Adrenal gland (tissue), 12 donors: Measurements from ENCODE around the gene CAMK1D. TPM values are rescaled to one million over a fixed set of nuclear protein-coding genes. Genes with fewer than 3 reads are reported as not detected.

Experiments
- DNase-seq, 7 donors: peaks; one replicate each; pipeline ENCODE4 v3.0.0-alpha.2; 2019 to 2020
- H3K27ac ChIP-seq, 5 donors: fragments of 200-600 bp; sonication (generic) in 4 of 5; 1 replicate in 3 of 5; 2 replicates in 2 of 5; pipeline versions ENCODE4 v1.5.1 to v1.8.0; 2016 to 2020; ENCODE audit warnings: mild to moderate bottlenecking in 1 of 5
- H3K27me3 ChIP-seq: fragments of 200-600 bp; 2 replicates; pipeline ENCODE4 v1.8.0; 2021
- H3K36me3 ChIP-seq, 2 donors: fragments of 200-600 bp; replicated peaks in 1 of 2; 1 replicate in 1 of 2; 2 replicates in 1 of 2; pipeline versions ENCODE4 v1.5.1 to v1.8.0; 2018 to 2022
- H3K4me1 ChIP-seq, 2 donors: fragments of 200-600 bp; replicated peaks in 1 of 2; 1 replicate in 1 of 2; 2 replicates in 1 of 2; pipeline versions ENCODE4 v1.5.1 to v1.8.0; 2018 to 2021
- H3K4me3 ChIP-seq, 4 donors: fragments of 200-600 bp; sonication (generic) in 3 of 4; one replicate each; pipeline ENCODE4 v1.5.1; 2016 to 2018
- H3K9me3 ChIP-seq, 3 donors: fragments of 200-600 bp; sonication (generic) in 1 of 3; replicated peaks in 1 of 3; 1 replicate in 2 of 3; 2 replicates in 1 of 3; pipeline versions ENCODE4 v1.5.1 to v1.8.0; 2016 to 2021
- CTCF ChIP-seq, 6 experiments: fragments of 450-650 bp in 4 of 6; fragments of 200-600 bp in 2 of 6; sonication (generic) in 1 of 6; IDR thresholded peaks; 1 replicate in 5 of 6; 2 replicates in 1 of 6; pipeline versions ENCODE4 v1.5.1 to v1.8.0; 2016 to 2021; ENCODE audit warnings: antibody characterized with exemption in 6 of 6, mild to moderate bottlenecking in 2 of 6, moderate library complexity in 1 of 6
- POLR2A ChIP-seq, 2 donors: fragments of 450-650 bp; IDR thresholded peaks; one replicate each; pipeline ENCODE4 v1.6.1; 2017; ENCODE audit warnings: antibody characterized with exemption in 2 of 2, mild to moderate bottlenecking in 2 of 2, moderate library complexity in 1 of 2
- WGBS, 4 donors: extraction: QIAGEN DNeasy Blood & Tissue Kit in 2 of 4; methylation state at CpG; one replicate each; pipeline versions ENCODE4 v1.1.5 to v1.1.7; 2013 to 2017; 5-methylcytosine and 5-hydroxymethylcytosine counted together
- intact Hi-C, 2 donors: fragments of 100-400 bp; cut with DNase I; formaldehyde crosslinking; loops; one replicate each; pipeline versions ENCODE4 v1.14.1 to v1.15.0; 2022 to 2023
- polyA plus RNA-seq, 3 donors: library from polyadenylated mRNA; stranded (reverse); fragments of 200-250 nt in 2 of 3; fragments of 350-450 nt in 1 of 3; fragmentation: Illumina TruSeq in 1 of 3; extraction: RNeasy Lipid Tissue Mini Kit (QIAGEN cat#74804) in 1 of 3; gene quantifications; one replicate each; pipeline ENCODE4 v1.2.3, GENCODE V29; 2013 to 2014
- total RNA-seq, 9 donors: library from RNA; depleted of rRNA in 4 of 9; stranded (reverse); fragments of >200 nt in 4 of 9; fragments of 120-200 nt in 1 of 9; fragmentation: NEBNext Ultra II Directional in 1 of 9; extraction: Animal tissue kit (Norgen Biotek cat#: 25700) in 1 of 9; gene quantifications; one replicate each; pipeline versions ENCODE4 v1.1.0 to v1.2.4, GENCODE V29; 2013 to 2023
- donor health status: healthy with polysubstance abuse.
- donor health status: Bipolar disorder and iron deficiency.
- donor health status: DM: yes; HTN: yes; CAD: no.
- donor health status: DM: no; HTN: no; CAD: no.
- donor health status: DM: no; HTN: no; CAD: no.
- donor health status: DM: yes; HTN: yes; CAD: no.

The CAMK1D gene
- total and polyA plus RNA-seq, 12 donors = 2.3 to 9.4 (median 6.5) TPM

DNA sequence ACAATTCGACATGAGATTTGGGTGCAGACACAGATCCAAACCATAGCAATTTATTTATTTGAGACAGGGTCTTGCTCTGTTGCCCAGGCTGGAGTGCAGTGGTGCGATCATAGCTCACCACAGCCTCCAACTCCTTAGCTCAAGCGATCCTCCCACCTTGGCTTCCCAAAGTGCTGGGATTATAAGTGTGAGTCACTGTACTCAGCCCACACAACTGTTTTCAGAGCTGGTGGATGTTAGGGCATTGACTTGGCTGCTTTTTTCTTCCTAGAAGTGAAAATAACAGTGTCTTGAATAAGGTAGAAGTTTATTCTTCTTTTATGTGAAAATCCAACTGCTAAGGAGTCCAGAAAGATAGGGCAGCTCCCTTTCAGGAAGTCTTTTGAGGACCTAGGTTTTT is 520.1 kb downstream of the CAMK1D start:
- Histone ChIP-seq H3K27me3 (no peaks in the 10 kb centered on the region), H3K36me3 (no peaks in the 10 kb centered on the region), H3K4me1 (no peaks in the 10 kb centered on the region), H3K9me3 (no peaks in the 10 kb centered on the region), H3K4me3 (no peak overlapping the region), H3K27ac (no peak overlapping the region)
- TF ChIP-seq CTCF (IDR thresholded peaks at IDR 0.05) = no peak
- TF ChIP-seq POLR2A (IDR thresholded peaks at IDR 0.05) = no peak
- 83 to 92% (median 89%) methylated on average over 3 of the region's 3 CpGs for WGBS, 4 donors
- intact Hi-C loops = no loop called here
- no peak for DNase-seq

GRCh38 chr10:12872577-12872976 is 523.2 kb downstream of the CAMK1D start:
- Histone ChIP-seq H3K4me1 (peaks cover 0 to 8% of the 10 kb centered on the region in 2 donors), H3K36me3 (no peaks in the 10 kb centered on the region), H3K4me3 (no peak overlapping the region), H3K9me3 (no peaks in the 10 kb centered on the region), H3K27ac (no peak overlapping the region), H3K27me3 (no peaks in the 10 kb centered on the region)
- TF ChIP-seq POLR2A (IDR thresholded peaks at IDR 0.05) = no peak
- no peak for TF ChIP-seq CTCF (IDR thresholded peaks at IDR 0.05)
- WGBS, 4 donors = 74 to 87% (median 78%) methylated on average over 9 of the region's 9 CpGs
- no peak for DNase-seq
- intact Hi-C loops = no loop called here

DNA sequence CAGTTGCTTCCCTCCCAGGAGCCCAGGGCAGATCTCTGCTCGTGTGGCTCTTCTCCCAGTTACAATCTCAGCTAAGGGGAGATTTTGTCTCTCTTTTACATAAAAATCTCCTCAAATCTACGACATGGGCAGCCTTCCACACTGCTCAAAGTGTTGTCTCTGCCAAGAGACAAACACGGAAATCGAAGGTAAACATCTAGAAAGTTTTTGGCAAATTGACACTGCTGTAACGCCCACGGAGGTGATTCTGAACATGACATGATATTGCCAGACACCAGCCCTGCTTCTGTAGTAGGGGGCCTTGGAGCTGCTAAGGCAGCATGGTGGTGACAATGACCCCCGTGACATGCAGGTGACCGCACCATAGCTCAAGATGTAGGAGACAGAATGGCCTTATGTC is 523.8 kb downstream of the CAMK1D start:
- H3K27me3 ChIP-seq = no peaks in the 10 kb centered on the region
- H3K4me3 ChIP-seq = no peak overlapping the region
- no peaks in the 10 kb centered on the region for H3K36me3 ChIP-seq
- DNase-seq = no peak
- H3K9me3 ChIP-seq = no peaks in the 10 kb centered on the region
- H3K27ac ChIP-seq = no peak overlapping the region
- peaks cover 0 to 8% of the 10 kb centered on the region in 2 donors for H3K4me1 ChIP-seq
- 58 to 74% (median 66%) methylated on average over 6 to 8 of the region's 8 CpGs for WGBS, 4 donors
- intact Hi-C loops = no loop called here
- TF ChIP-seq POLR2A (IDR thresholded peaks at IDR 0.05) (no peak), CTCF (IDR thresholded peaks at IDR 0.05) (no peak)

DNA sequence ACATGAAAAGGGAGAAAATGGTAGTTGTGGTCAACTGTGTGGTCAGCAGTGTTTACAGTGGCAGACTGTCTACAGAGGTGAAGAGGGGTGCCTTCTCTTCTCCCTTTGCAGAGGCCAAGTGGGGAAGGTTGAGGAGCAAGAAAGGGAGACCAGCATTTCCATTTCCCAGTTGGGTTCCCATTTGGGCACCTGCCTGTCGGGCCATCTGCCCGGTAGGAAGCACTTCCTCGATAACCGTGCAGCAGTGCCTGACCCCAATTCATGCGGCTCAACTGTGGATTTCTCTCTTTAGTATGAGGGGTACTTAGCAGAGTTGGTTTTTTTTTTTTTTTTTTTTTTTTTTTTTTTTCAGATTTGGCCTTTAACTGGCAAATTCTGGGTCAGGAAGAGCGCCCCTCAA is 525.2 kb downstream of the CAMK1D start:
- H3K4me3 ChIP-seq = no peak overlapping the region
- intact Hi-C loops = no loop called here
- H3K36me3 ChIP-seq = no peaks in the 10 kb centered on the region
- no peaks in the 10 kb centered on the region for H3K27me3 ChIP-seq
- no peak for DNase-seq
- no peak overlapping the region for H3K27ac ChIP-seq
- 92 to 95% (median 95%) methylated on average over 6 of the region's 6 CpGs for WGBS, 4 donors
- H3K9me3 ChIP-seq = no peaks in the 10 kb centered on the region
- H3K4me1 ChIP-seq = peaks cover 0 to 8% of the 10 kb centered on the region in 2 donors
- TF ChIP-seq CTCF (IDR thresholded peaks at IDR 0.05) (no peak), POLR2A (IDR thresholded peaks at IDR 0.05) (no peak)
